Endothelial cell of umbilical vein (primary cell): ENCODE measurements around the gene SKI. TPM values are rescaled to one million over a fixed set of nuclear protein-coding genes. Genes with fewer than 3 reads are reported as not detected.

Source experiments
- BruUV-seq: library from RNA; stranded (reverse); fragments of 400-500 nt; replicated peaks from 2 replicates; lab custom pipeline; 2021; lab: Mats Ljungman, UMichigan
- CTCF ChIA-PET: fragments of 300-600, 350-600 bp; sonication (Branson Sonifier 250); formaldehyde crosslinking; loops from one replicate; lab custom pipeline; 2021; ENCODE audit warnings: antibody characterized with exemption, inconsistent platforms; lab: Charles Lee
- POLR2A ChIA-PET: fragments of 300-600, 350-600 bp; sonication (Branson Sonifier 250); formaldehyde crosslinking; loops from one replicate; lab custom pipeline; 2021; ENCODE audit warnings: antibody characterized with exemption, inconsistent platforms; lab: Charles Lee
- DNase-seq: peaks from one replicate; pipeline ENCODE4 v3.0.0-alpha.2; 2011; ENCODE audit warnings: low read depth, low spot score
- FAIRE-seq: peaks from 2 replicates; lab custom pipeline; 2011; peaks lifted over from hg19 to GRCh38; lab: Jason Lieb, UNC
- H2AFZ ChIP-seq: 2 replicates; pipeline ENCODE4 v1.6.0; 2012; ENCODE audit warnings: low read depth, low read length, control low read depth, inconsistent platforms
- H3K27ac ChIP-seq: 2 replicates; pipeline ENCODE4 v1.5.1; 2011; ENCODE audit warnings: low read depth, mild to moderate bottlenecking, control low read depth, low read length, moderate library complexity; ENCODE audit not compliant: insufficient read depth
- H3K27me3 ChIP-seq, 2 experiments: 2 replicates each; pipeline versions ENCODE4 v1.6.0 to v1.6.1; 2011; ENCODE audit warnings: low read length in 2 of 2, mixed read lengths in 1 of 2; ENCODE audit not compliant: control insufficient read depth in 2 of 2, insufficient read depth in 2 of 2
- H3K36me3 ChIP-seq, 2 experiments: 2 replicates in 1 of 2; 3 replicates in 1 of 2; pipeline ENCODE4 v1.5.1; 2011; ENCODE audit warnings: low read length in 2 of 2, mild to moderate bottlenecking in 1 of 2, moderate library complexity in 1 of 2; ENCODE audit not compliant: control insufficient read depth in 2 of 2, insufficient read depth in 2 of 2; ENCODE audit errors: extremely low read depth in 1 of 2
- H3K4me1 ChIP-seq: 3 replicates; pipeline ENCODE4 v1.5.1; 2011; ENCODE audit warnings: mild to moderate bottlenecking, low read length; ENCODE audit not compliant: control insufficient read depth, insufficient read depth; ENCODE audit errors: extremely low read depth
- H3K4me2 ChIP-seq: 2 replicates; pipeline ENCODE4 v1.6.1; 2011; ENCODE audit warnings: low read length, control low read depth, mixed read lengths; ENCODE audit not compliant: insufficient read depth
- H3K4me3 ChIP-seq, 3 experiments: fragments of 200-600 bp in 1 of 3; sonication (generic), shearing (Covaris generic) in 1 of 3; replicated peaks in 1 of 3; 2 replicates each; pipeline ENCODE4 v1.5.1; 2011 to 2016; ENCODE audit warnings: control low read depth in 3 of 3, low read length in 3 of 3, mild to moderate bottlenecking in 2 of 3, inconsistent platforms in 1 of 3, low read depth in 1 of 3, moderate library complexity in 1 of 3; ENCODE audit not compliant: insufficient read depth in 1 of 3
- H3K79me2 ChIP-seq: 2 replicates; pipeline ENCODE4 v1.6.0; 2012; ENCODE audit warnings: low read length, inconsistent platforms; ENCODE audit not compliant: control insufficient read depth, insufficient read depth
- H3K9ac ChIP-seq: replicated peaks from 2 replicates; pipeline ENCODE3; 2011; ENCODE audit warnings: low read length, control low read depth; ENCODE audit not compliant: insufficient read depth; ENCODE audit errors: extremely low read depth
- H3K9me1 ChIP-seq: replicated peaks from 3 replicates; pipeline ENCODE4 v1.6.0; 2011; ENCODE audit warnings: mild to moderate bottlenecking, low read length; ENCODE audit not compliant: control insufficient read depth, insufficient read depth; ENCODE audit errors: extremely low read depth
- H3K9me3 ChIP-seq: replicated peaks from 2 replicates; pipeline ENCODE4 v1.5.1; 2012; ENCODE audit warnings: low read length, inconsistent platforms; ENCODE audit not compliant: control insufficient read depth, insufficient read depth
- H4K20me1 ChIP-seq: replicated peaks from 2 replicates; pipeline ENCODE3; 2011; ENCODE audit warnings: mild to moderate bottlenecking, low read length; ENCODE audit not compliant: control insufficient read depth, insufficient read depth; ENCODE audit errors: extremely low read depth
- CTCF ChIP-seq, 2 donors: IDR thresholded peaks; 1 replicate in 1 of 2; 2 replicates in 1 of 2; pipeline ENCODE4 v1.5.1; 2011; ENCODE audit warnings: low read length in 2 of 2, mild to moderate bottlenecking in 2 of 2, moderate library complexity in 2 of 2, control low read depth in 1 of 2, inconsistent platforms in 1 of 2, low read depth in 1 of 2; ENCODE audit not compliant: insufficient read depth in 1 of 2; ENCODE audit errors: extremely low read depth in 1 of 2
- FOS ChIP-seq: IDR thresholded peaks from 2 replicates; pipeline ENCODE4 v1.6.1; 2011; ENCODE audit warnings: mild to moderate bottlenecking, low read length, moderate library complexity, borderline replicate concordance; ENCODE audit not compliant: insufficient read depth
- GATA2 ChIP-seq: IDR thresholded peaks from 2 replicates; pipeline ENCODE4 v1.7.0; 2011; ENCODE audit warnings: low read depth, mild to moderate bottlenecking, moderate library complexity, mixed read lengths, low read length; ENCODE audit not compliant: insufficient read length, insufficient read depth
- JUN ChIP-seq: IDR thresholded peaks from 2 replicates; pipeline ENCODE4 v1.6.1; 2011; ENCODE audit warnings: borderline replicate concordance, low read depth; ENCODE audit not compliant: insufficient read length, insufficient read depth
- MAX ChIP-seq: IDR thresholded peaks from 2 replicates; pipeline ENCODE4 v1.6.1; 2011; ENCODE audit not compliant: insufficient read depth, insufficient read length
- POLR2A ChIP-seq: IDR thresholded peaks from 2 replicates; pipeline ENCODE4 v1.6.1; 2012; ENCODE audit warnings: low read depth, mild to moderate bottlenecking, control low read depth, low read length
- POLR2AphosphoS5 ChIP-seq: IDR thresholded peaks from 2 replicates; pipeline ENCODE4 v1.6.1; 2012; ENCODE audit warnings: low read depth, mild to moderate bottlenecking, control low read depth, low read length, moderate library complexity; ENCODE audit not compliant: insufficient read depth
- dilution Hi-C: fragments of 300-500 bp; cut with MboI; formaldehyde crosslinking; loops from one replicate; pipeline ENCODE4 v1.15.0; 2019; ENCODE audit warnings: low sequenced_read_pairs; ENCODE audit not compliant: extremely low pct_ligation_motif_present
- intact Hi-C: fragments of 100-400 bp; cut with micrococcal nuclease; formaldehyde crosslinking; loops from one replicate; pipeline ENCODE4 v1.10.0; 2022
- polyA plus RNA-seq, 4 experiments: library from polyadenylated mRNA; depleted of rRNA in 3 of 4; stranded (reverse) in 3 of 4; unstranded in 1 of 4; fragments of >200 nt; gene quantifications; 2 replicates each; pipeline versions ENCODE4 v1.2.1 to v1.2.3, GENCODE V29; 2011 to 2012; ENCODE audit warnings: missing spikeins in 1 of 4
- total RNA-seq: library from RNA; stranded (reverse); gene quantifications from 2 replicates; pipeline ENCODE4 v1.2.3, GENCODE V29; 2021

The SKI gene
- total and polyA plus RNA-seq, 2 donors (not counting 3 experiments of a cell fraction or from before 2014, with no cell fraction given), result 11.6 to 80.3 TPM

- CTCF ChIA-PET, result interaction anchor here (0.7 to 3.7 kb wide), 2 partner anchors 113 to 172 kb away, joined by 3 to 24 read pairs; no protein-coding TSS in a partner anchor
- Histone ChIP-seq H3K27ac (no peak overlapping the region), H3K4me3 (no peak overlapping the region), H3K4me1 (peaks cover 47% of the 10 kb centered on the region), H3K9me1 (no peaks in the 10 kb centered on the region), H2AFZ (no peak overlapping the region), H3K9me3 (no peaks in the 10 kb centered on the region), H3K79me2 (no peaks in the 10 kb centered on the region), H3K27me3 (no peaks in the 10 kb centered on the region), H4K20me1 (no peaks in the 10 kb centered on the region), H3K4me2 (no peak overlapping the region), H3K9ac (no peak overlapping the region), H3K36me3 (no peaks in the 10 kb centered on the region)
- DNase-seq, result no peak
- POLR2A ChIA-PET, result no interaction called here
- no TSS peak for BruUV-seq
- no peak for TF ChIP-seq FOS
- no peak for TF ChIP-seq POLR2A
- no peak for TF ChIP-seq JUN
- TF ChIP-seq MAX, result no peak
- no peak for TF ChIP-seq POLR2AphosphoS5
- no peak for TF ChIP-seq GATA2
- TF ChIP-seq CTCF (IDR thresholded peaks at IDR 0.05; ENCODE audit: extremely low read depth in 1 of 2, insufficient read depth in 1 of 2, low read depth in 1 of 2, low read length in 2 of 2), result no peak
- dilution Hi-C loops (loop anchor here (10.0 kb wide), 1 partner anchor 95 kb away; no protein-coding TSS in a partner anchor), intact Hi-C loops (loop anchor here (5.0 kb wide), 1 partner anchor 103 kb away; no protein-coding TSS in a partner anchor)
- FAIRE-seq, result no peak
Observed at GRCh38 chr1:2209400-2210083, 18.6 kb upstream of the SKI start.
